Subcutaneous abdominal adipose tissue (tissue), 5 donors: Measurements from ENCODE around the gene UXS1.

ENCODE experiments used
- H3K27ac ChIP-seq: one replicate; pipeline ENCODE4 v1.7.0; 2013; ENCODE audit warnings: low read depth, mild to moderate bottlenecking, inconsistent platforms, low read length, moderate library complexity
- H3K27me3 ChIP-seq, 5 donors: one replicate each; pipeline ENCODE4 v1.7.0; 2013; ENCODE audit warnings: low read length in 5 of 5, inconsistent platforms in 1 of 5; ENCODE audit not compliant: control insufficient read depth in 5 of 5, insufficient read depth in 4 of 5
- H3K36me3 ChIP-seq, 5 donors: one replicate each; pipeline ENCODE4 v1.7.0; 2013; ENCODE audit warnings: low read length in 5 of 5; ENCODE audit not compliant: control insufficient read depth in 5 of 5, insufficient read depth in 5 of 5
- H3K4me1 ChIP-seq, 5 donors: one replicate each; pipeline ENCODE4 v1.7.0; 2013; ENCODE audit warnings: low read length in 5 of 5, mild to moderate bottlenecking in 3 of 5, moderate library complexity in 1 of 5; ENCODE audit not compliant: control insufficient read depth in 5 of 5, insufficient read depth in 5 of 5
- H3K4me3 ChIP-seq, 5 donors: one replicate each; pipeline ENCODE4 v1.7.0; 2013; ENCODE audit warnings: low read length in 5 of 5, low read depth in 1 of 5
- H3K9ac ChIP-seq, 5 donors: one replicate each; pipeline ENCODE4 v1.7.0; 2013; ENCODE audit warnings: low read length in 5 of 5, mild to moderate bottlenecking in 4 of 5, moderate library complexity in 3 of 5
- H3K9me3 ChIP-seq, 5 donors: one replicate each; pipeline ENCODE4 v1.7.0; 2013; ENCODE audit warnings: low read length in 5 of 5; ENCODE audit not compliant: control insufficient read depth in 5 of 5
- donor health status: healthy.
- donor health status: healthy.
- donor health status: healthy.
- donor health status: healthy.
- donor health status: healthy.

UXS1 gene

GRCh38 chr2:106156305-106157296, 37.5 kb downstream of the UXS1 start:
- H3K9me3 ChIP-seq, result peaks cover 3 to 23% (median 12%) of the 10 kb centered on the region in 5 donors
- no peak overlapping the region for H3K9ac ChIP-seq
- H3K27me3 ChIP-seq, result no peaks in the 10 kb centered on the region
- H3K27ac ChIP-seq, result no peak overlapping the region
- H3K36me3 ChIP-seq, result peaks cover 0 to 26% (median 14%) of the 10 kb centered on the region in 5 donors
- peaks cover 0 to 13% (median 0%) of the 10 kb centered on the region in 5 donors for H3K4me1 ChIP-seq
- H3K4me3 ChIP-seq, result no peak overlapping the region

GRCh38 chr2:106153781-106154180, 40.3 kb downstream of the UXS1 start:
- no peaks in the 10 kb centered on the region for H3K27me3 ChIP-seq
- H3K9me3 ChIP-seq, result peaks cover 3 to 23% (median 12%) of the 10 kb centered on the region in 5 donors
- no peak overlapping the region for H3K9ac ChIP-seq
- H3K4me1 ChIP-seq, result no peaks in the 10 kb centered on the region
- peaks cover 0 to 18% (median 14%) of the 10 kb centered on the region in 5 donors for H3K36me3 ChIP-seq
- H3K4me3 ChIP-seq, result no peak overlapping the region
- no peak overlapping the region for H3K27ac ChIP-seq

- Histone ChIP-seq H3K4me3 (no peak overlapping the region), H3K27me3 (no peaks in the 10 kb centered on the region), H3K9me3 (peaks cover 0 to 3% (median 0%) of the 10 kb centered on the region in 5 donors), H3K9ac (no peak overlapping the region), H3K27ac (no peak overlapping the region), H3K4me1 (peaks cover 0 to 7% (median 0%) of the 10 kb centered on the region in 5 donors), H3K36me3 (peaks cover 0 to 10% (median 7%) of the 10 kb centered on the region in 5 donors)
Observed at GRCh38 chr2:106147665-106148064, 46.4 kb downstream of the UXS1 start.

DNA sequence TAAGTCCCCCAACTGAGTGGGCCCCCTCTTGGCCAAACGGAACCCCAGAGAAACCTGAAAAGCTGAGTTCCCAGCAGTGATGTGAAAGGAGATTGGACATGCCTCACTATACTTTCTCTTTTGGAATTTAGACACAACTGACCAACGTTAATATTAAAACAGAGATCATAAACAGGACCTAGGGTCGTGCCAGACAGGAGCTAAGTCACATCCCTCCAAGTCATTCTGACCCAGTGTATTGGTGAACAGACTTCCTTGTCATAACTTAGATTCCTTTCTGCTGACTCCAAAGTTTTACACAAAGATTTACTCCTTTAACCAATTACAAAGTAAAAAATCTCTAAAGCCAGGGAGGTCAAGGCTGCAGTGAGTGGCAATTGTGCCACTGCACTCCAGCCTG, 46.9 kb downstream of the UXS1 start:
- H3K9me3 ChIP-seq, result peaks cover 0 to 3% (median 0%) of the 10 kb centered on the region in 5 donors
- no peak overlapping the region for H3K27ac ChIP-seq
- no peak overlapping the region for H3K4me3 ChIP-seq
- peaks cover 0 to 10% (median 7%) of the 10 kb centered on the region in 5 donors for H3K36me3 ChIP-seq
- no peaks in the 10 kb centered on the region for H3K27me3 ChIP-seq
- no peak overlapping the region for H3K9ac ChIP-seq
- peaks cover 0 to 7% (median 0%) of the 10 kb centered on the region in 5 donors for H3K4me1 ChIP-seq

DNA sequence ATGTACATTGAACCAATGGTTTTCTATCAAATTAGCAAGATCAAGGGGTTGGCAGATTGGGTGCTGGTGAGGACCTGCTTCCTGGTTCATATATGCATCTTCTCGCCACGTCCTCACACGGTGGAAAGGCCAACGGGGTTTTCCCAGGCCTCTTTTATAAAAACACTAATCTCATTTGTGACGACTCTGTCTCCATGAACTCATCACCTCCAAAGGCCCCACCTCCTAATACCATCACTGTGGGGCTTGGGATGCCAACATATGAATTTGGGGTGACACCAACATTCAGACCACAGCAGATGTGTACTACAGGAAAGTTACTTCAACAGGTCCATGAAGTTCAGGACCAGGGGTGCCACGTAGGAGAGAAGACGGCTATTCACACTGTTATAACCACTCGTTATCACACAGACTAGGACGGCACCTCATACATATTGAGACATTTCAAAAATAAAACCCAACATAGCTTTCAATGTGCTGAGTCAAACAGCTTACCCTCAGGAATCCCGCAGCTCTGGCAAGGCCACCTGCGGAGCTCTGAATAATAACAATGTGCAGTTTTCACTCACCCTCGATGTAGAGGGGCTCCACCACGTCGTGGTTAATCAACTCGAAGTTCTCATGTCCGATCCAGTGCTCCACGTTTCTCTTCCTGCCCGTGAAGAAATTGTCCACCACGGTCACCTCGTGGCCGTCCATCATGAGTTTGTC, 49.3 kb downstream of the UXS1 start:
- Histone ChIP-seq H3K27me3 (no peaks in the 10 kb centered on the region), H3K27ac (no peak overlapping the region), H3K9me3 (peaks cover 0 to 3% (median 0%) of the 10 kb centered on the region in 5 donors), H3K4me1 (peaks cover 0 to 7% (median 0%) of the 10 kb centered on the region in 5 donors), H3K4me3 (no peak overlapping the region), H3K9ac (no peak overlapping the region), H3K36me3 (peaks cover 0 to 8% (median 7%) of the 10 kb centered on the region in 5 donors)

GRCh38 chr2:106143495-106144215, 50.4 kb downstream of the UXS1 start:
- Histone ChIP-seq H3K4me1 (peaks cover 0 to 11% (median under 1%) of the 10 kb centered on the region in 5 donors), H3K27me3 (no peaks in the 10 kb centered on the region), H3K9me3 (peaks cover 0 to 3% (median 0%) of the 10 kb centered on the region in 5 donors), H3K4me3 (no peak overlapping the region), H3K36me3 (peaks cover 0 to 8% (median 7%) of the 10 kb centered on the region in 5 donors), H3K9ac (no peak overlapping the region), H3K27ac (no peak overlapping the region)

DNA sequence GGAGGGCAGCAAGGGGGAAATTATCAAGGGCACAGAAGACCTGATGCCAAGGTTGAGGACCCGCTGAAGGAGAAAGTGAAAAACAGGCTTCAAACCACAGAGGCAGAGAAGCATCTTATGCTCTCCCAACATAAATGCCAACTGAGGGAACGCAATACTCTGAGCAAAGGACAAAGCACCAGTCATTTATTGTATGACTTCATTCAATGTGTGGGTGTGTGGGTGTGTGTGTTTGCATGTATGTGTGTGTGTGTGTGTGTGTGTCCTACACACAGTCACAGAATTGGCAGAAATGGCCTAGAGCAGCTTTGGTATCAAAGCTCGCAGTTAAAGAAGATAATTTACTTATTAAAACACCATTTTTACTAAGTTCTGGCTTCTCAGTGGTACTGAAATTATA, 51.4 kb downstream of the UXS1 start:
- Histone ChIP-seq H3K36me3 (peaks cover 0 to 11% (median 7%) of the 10 kb centered on the region in 5 donors), H3K4me3 (no peak overlapping the region), H3K4me1 (peaks cover 0 to 16% (median 5%) of the 10 kb centered on the region in 5 donors), H3K9ac (no peak overlapping the region), H3K27ac (no peak overlapping the region), H3K27me3 (no peaks in the 10 kb centered on the region), H3K9me3 (peaks cover 0 to 3% (median 0%) of the 10 kb centered on the region in 5 donors)

DNA sequence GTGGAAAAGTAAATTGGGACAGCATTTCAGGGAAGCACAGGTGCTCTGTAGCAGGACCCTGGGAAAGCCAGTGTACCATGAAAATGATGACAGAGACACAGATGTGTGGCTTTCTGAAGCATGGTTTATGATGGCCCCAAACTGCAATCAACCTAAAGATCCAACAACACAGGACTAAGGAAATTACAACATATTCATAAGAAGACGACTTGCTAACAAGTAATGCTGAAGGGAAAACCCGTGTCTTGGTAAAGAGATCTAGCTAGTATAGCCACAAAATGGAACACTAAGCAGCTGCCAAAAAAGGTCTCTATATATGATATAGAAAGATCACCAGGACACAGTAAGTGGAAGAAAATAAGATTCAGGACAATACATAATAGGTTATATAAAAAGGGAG, 53.2 kb downstream of the UXS1 start:
- Histone ChIP-seq H3K9me3 (peaks cover 0 to 3% (median 0%) of the 10 kb centered on the region in 5 donors), H3K4me1 (peaks cover 0 to 16% (median 5%) of the 10 kb centered on the region in 5 donors), H3K4me3 (no peak overlapping the region), H3K27me3 (no peaks in the 10 kb centered on the region), H3K36me3 (peaks cover 0 to 11% (median 7%) of the 10 kb centered on the region in 5 donors), H3K9ac (no peak overlapping the region), H3K27ac (no peak overlapping the region)

DNA sequence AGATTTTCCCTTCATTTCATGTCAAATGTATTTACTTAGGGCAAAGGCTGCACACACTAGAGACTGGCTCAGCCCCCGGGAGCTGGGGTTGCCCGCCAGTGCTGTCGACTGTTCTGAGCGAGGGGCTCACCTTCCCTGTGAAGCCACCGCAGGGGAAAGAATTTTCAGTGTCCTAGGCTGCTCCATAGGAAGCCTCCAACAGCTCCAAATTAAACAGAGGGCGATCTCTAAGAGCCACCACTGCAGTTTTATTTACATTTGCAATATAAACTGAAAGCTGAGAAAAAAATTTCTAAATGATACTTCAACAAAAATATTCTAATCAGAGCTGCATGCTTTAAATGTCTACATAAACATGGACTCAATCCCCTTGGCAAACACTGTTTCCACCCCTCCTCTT, 54.0 kb downstream of the UXS1 start:
- H3K9ac ChIP-seq, result no peak overlapping the region
- no peak overlapping the region for H3K4me3 ChIP-seq
- H3K27ac ChIP-seq, result no peak overlapping the region

More for the DNA sequence above, 54.0 kb downstream of the UXS1 start:
- peaks cover 0 to 10% (median 5%) of the 10 kb centered on the region in 5 donors for H3K36me3 ChIP-seq
- no peaks in the 10 kb centered on the region for H3K27me3 ChIP-seq
- peaks cover 0 to 3% (median 0%) of the 10 kb centered on the region in 5 donors for H3K9me3 ChIP-seq
- peaks cover 0 to 16% (median 5%) of the 10 kb centered on the region in 5 donors for H3K4me1 ChIP-seq
